A549 (cell line): ENCODE measurements around the gene ZFY. TPM values are rescaled to one million over a fixed set of nuclear protein-coding genes. Genes with fewer than 3 reads are reported as not detected.

Source experiments
- ATAC-seq, 2 experiments: fragments of 200-7000 bp in 1 of 2; fragments of >200 bp in 1 of 2; cut with Nextera tagmentation in 1 of 2; cut with Tn5 transposase in 1 of 2; 3 replicates each; pipeline versions ENCODE4 v1.8.0 to v1.9.1; 2018 to 2020; ENCODE audit warnings: mild to moderate bottlenecking in 1 of 2, moderate library complexity in 1 of 2
- CTCF ChIA-PET: fragments of 300-600 bp; sonication (Branson Sonifier 250); formaldehyde crosslinking; extraction: SDS; loops from one replicate; lab custom pipeline; 2021; ENCODE audit warnings: antibody characterized with exemption, inconsistent platforms; lab: Yijun Ruan, JAX
- POLR2A ChIA-PET: fragments of 350-600 bp; formaldehyde crosslinking; extraction: SDS; loops from one replicate; lab custom pipeline; 2021; ENCODE audit warnings: antibody characterized with exemption, inconsistent platforms; lab: Yijun Ruan, JAX
- DNase-seq, 2 experiments: peaks; one replicate each; pipeline versions ENCODE4 v3.0.0 to v3.0.0-alpha.2; 2011 to 2016; ENCODE audit warnings: low read depth in 1 of 2, low spot score in 1 of 2
- FAIRE-seq: peaks from 2 replicates; lab custom pipeline; 2011; peaks lifted over from hg19 to GRCh38; lab: Jason Lieb, UNC
- H3K27ac ChIP-seq, 2 experiments: fragments of >200 bp; sonication (Bioruptor Twin); formaldehyde crosslinking; 3 replicates each; pipeline ENCODE4 v1.5.1; 2016 to 2017
- H3K4me1 ChIP-seq: fragments of >200 bp; sonication (Bioruptor Twin); formaldehyde crosslinking; 3 replicates; pipeline ENCODE4 v1.6.1; 2016
- H3K4me2 ChIP-seq: fragments of >200 bp; sonication (Bioruptor Twin); formaldehyde crosslinking; 3 replicates; pipeline ENCODE4 v1.6.1; 2016
- H3K4me3 ChIP-seq: fragments of >200 bp; sonication (Bioruptor Twin); formaldehyde crosslinking; 3 replicates; pipeline ENCODE4 v1.5.1; 2016
- H3K9me3 ChIP-seq: fragments of >200 bp; sonication (Bioruptor Twin); formaldehyde crosslinking; 3 replicates; pipeline ENCODE4 v1.6.1; 2016
- CBX8 ChIP-seq: fragments of 200-600 bp; sonication (generic); IDR thresholded peaks from 2 replicates; pipeline ENCODE4 v1.6.1; 2016
- CHD2 ChIP-seq: fragments of 150-350 bp; IDR thresholded peaks from 2 replicates; pipeline ENCODE4 v1.6.1; 2014; ENCODE audit warnings: low read length; ENCODE audit not compliant: partially characterized antibody
- CTCF ChIP-seq: fragments of >200 bp; sonication (Bioruptor Twin); formaldehyde crosslinking; IDR thresholded peaks from 3 replicates; pipeline ENCODE4 v1.5.1; 2016
- EHF ChIP-seq: fragments of 250-450 bp; sonication (Bioruptor Pico); IDR thresholded peaks from 2 replicates; pipeline ENCODE4 v1.5.0; 2020; ENCODE audit warnings: mild to moderate bottlenecking
- EHMT2 ChIP-seq: fragments of 200-600 bp; sonication (generic); IDR thresholded peaks from 2 replicates; pipeline ENCODE4 v1.6.1; 2016; ENCODE audit warnings: antibody characterized with exemption, low read depth, mild to moderate bottlenecking, moderate library complexity
- FOSL2 ChIP-seq, 2 experiments: fragments of 450-650 bp in 1 of 2; fragments of >200 bp in 1 of 2; sonication (Bioruptor Twin) in 1 of 2; formaldehyde crosslinking; IDR thresholded peaks; 2 replicates each; pipeline versions ENCODE4 v1.5.0 to v1.6.1; 2016 to 2020; ENCODE audit warnings: mild to moderate bottlenecking in 1 of 2, moderate library complexity in 1 of 2
- GATA3 ChIP-seq: IDR thresholded peaks from 2 replicates; pipeline ENCODE4 v1.6.1; 2012; ENCODE audit warnings: borderline replicate concordance
- KDM1A ChIP-seq: fragments of 200-600 bp; sonication (generic); IDR thresholded peaks from 2 replicates; pipeline ENCODE4 v1.6.1; 2016; ENCODE audit warnings: low read depth, mild to moderate bottlenecking
- MAZ ChIP-seq: fragments of 150-350 bp; IDR thresholded peaks from 2 replicates; pipeline ENCODE4 v1.6.1; 2014; ENCODE audit warnings: antibody characterized with exemption, low read depth, low read length, borderline replicate concordance
- NPAS2 ChIP-seq: fragments of 250-450 bp; sonication (Bioruptor Pico); IDR thresholded peaks from 2 replicates; pipeline ENCODE4 v1.8.0; 2022; ENCODE audit warnings: mild to moderate bottlenecking, moderate library complexity, borderline replicate concordance
- RAD21 ChIP-seq, 2 experiments: fragments of >200 bp in 1 of 2; sonication (Bioruptor Twin) in 1 of 2; formaldehyde crosslinking in 1 of 2; IDR thresholded peaks in 1 of 2; conservative IDR thresholded peaks in 1 of 2; 2 replicates in 1 of 2; 3 replicates in 1 of 2; pipeline ENCODE4 v1.6.1; 2012 to 2018; ENCODE audit warnings: inconsistent platforms in 1 of 2
- RARB ChIP-seq: fragments of 250-450 bp; sonication (Bioruptor Pico); IDR thresholded peaks from 2 replicates; pipeline ENCODE4 v1.8.0; 2021; ENCODE audit warnings: mild to moderate bottlenecking, moderate library complexity
- RCOR1 ChIP-seq: fragments of 150-350 bp; IDR thresholded peaks from 2 replicates; pipeline ENCODE4 v1.6.1; 2014; ENCODE audit warnings: antibody characterized with exemption, low read length, low read depth
- SREBF2 ChIP-seq: fragments of 450-650 bp; IDR thresholded peaks from 2 replicates; pipeline ENCODE4 v1.6.1; 2014; ENCODE audit warnings: mild to moderate bottlenecking, moderate library complexity
- TFCP2L1 ChIP-seq: fragments of 250-450 bp; sonication (Bioruptor Pico); IDR thresholded peaks from 2 replicates; pipeline ENCODE4 v1.5.0; 2021; ENCODE audit warnings: mild to moderate bottlenecking
- TP53 ChIP-seq: fragments of 250-450 bp; sonication (Bioruptor Pico); IDR thresholded peaks from 2 replicates; pipeline ENCODE4 v1.5.0; 2021; ENCODE audit warnings: mild to moderate bottlenecking, moderate library complexity
- WGBS: methylation state at CpG from one replicate; pipeline ENCODE4 v1.1.6; 2017; ENCODE audit errors: missing lambda C conversion rate; 5-methylcytosine and 5-hydroxymethylcytosine counted together
- polyA plus RNA-seq, 4 experiments: library from polyadenylated mRNA; depleted of rRNA in 3 of 4; stranded (reverse); fragments of >200 nt; fragmentation: RNase III in 1 of 4; extraction: RNeasy Plus Mini Kit Qiagen cat#74134 plus additional on column Dnase treatment in 1 of 4; gene quantifications; 2 replicates in 3 of 4; 3 replicates in 1 of 4; pipeline ENCODE4 v1.2.3, GENCODE V29; 2011 to 2017
- TF ChIP-seq, protein P1 (sequence below): fragments of 250-450 bp; sonication (Bioruptor Pico); IDR thresholded peaks from 2 replicates; pipeline ENCODE4 v1.5.0; 2020; ENCODE audit warnings: low read depth, mild to moderate bottlenecking, moderate library complexity
- TF ChIP-seq, protein P2 (sequence below): IDR thresholded peaks from 2 replicates; pipeline ENCODE4 v1.6.1; 2012; ENCODE audit warnings: low read depth, borderline replicate concordance

Gene ZFY
- polyA plus RNA-seq, 2 of the 4 experiments (the other 2 are of a cell fraction) = 3.0 to 11.3 TPM

DNA sequence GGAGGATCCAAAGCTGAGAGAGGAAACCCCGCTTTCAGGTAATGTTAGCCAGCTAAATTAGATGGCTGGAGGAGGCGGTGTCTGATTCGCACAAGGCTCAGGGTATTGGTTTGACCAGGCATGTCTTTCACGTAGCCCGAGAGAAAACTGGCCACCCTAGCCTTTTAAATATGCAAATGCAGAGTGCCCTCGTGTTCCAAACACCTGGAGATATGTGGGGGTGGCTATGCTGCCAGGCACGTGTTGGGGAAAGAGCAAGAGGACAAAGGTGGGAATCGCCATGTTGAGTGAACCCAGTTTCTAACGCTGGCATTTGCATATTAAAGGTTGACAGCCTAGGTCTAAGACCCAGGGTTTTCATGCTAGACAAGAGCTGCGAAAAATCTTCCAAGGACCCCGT, 84.4 kb downstream of the ZFY start:
- 51% methylated on average over 11 of the region's 11 CpGs for WGBS
- ATAC-seq = no peak
- Histone ChIP-seq H3K4me2 (no peak overlapping the region), H3K9me3 (no peaks in the 10 kb centered on the region), H3K27ac (no peak overlapping the region), H3K4me3 (no peak overlapping the region), H3K4me1 (no peaks in the 10 kb centered on the region)
- ChIA-PET POLR2A (no interaction called here), CTCF (no interaction called here)
- no peak for DNase-seq
- TF ChIP-seq, protein P1, sequence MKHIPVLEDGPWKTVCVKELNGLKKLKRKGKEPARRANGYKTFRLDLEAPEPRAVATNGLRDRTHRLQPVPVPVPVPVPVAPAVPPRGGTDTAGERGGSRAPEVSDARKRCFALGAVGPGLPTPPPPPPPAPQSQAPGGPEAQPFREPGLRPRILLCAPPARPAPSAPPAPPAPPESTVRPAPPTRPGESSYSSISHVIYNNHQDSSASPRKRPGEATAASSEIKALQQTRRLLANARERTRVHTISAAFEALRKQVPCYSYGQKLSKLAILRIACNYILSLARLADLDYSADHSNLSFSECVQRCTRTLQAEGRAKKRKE (CRISPR knock-in tag) = no peak
- no peak for TF ChIP-seq GATA3
- no peak for TF ChIP-seq SREBF2
- no peak for TF ChIP-seq NPAS2 (CRISPR knock-in tag)
- TF ChIP-seq CHD2 = no peak
- TF ChIP-seq MAZ = no peak
- no peak for TF ChIP-seq RAD21 (conservative IDR thresholded peaks at IDR 0.05 in 1 of 2, IDR thresholded peaks at IDR 0.05 in 1 of 2)
- TF ChIP-seq RCOR1 = no peak
- TF ChIP-seq TFCP2L1 (CRISPR knock-in tag) = no peak
- no peak for TF ChIP-seq CTCF
- no peak for TF ChIP-seq EHMT2
- TF ChIP-seq, protein P2, sequence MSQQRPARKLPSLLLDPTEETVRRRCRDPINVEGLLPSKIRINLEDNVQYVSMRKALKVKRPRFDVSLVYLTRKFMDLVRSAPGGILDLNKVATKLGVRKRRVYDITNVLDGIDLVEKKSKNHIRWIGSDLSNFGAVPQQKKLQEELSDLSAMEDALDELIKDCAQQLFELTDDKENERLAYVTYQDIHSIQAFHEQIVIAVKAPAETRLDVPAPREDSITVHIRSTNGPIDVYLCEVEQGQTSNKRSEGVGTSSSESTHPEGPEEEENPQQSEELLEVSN = no peak
- no peak for FAIRE-seq

DNA sequence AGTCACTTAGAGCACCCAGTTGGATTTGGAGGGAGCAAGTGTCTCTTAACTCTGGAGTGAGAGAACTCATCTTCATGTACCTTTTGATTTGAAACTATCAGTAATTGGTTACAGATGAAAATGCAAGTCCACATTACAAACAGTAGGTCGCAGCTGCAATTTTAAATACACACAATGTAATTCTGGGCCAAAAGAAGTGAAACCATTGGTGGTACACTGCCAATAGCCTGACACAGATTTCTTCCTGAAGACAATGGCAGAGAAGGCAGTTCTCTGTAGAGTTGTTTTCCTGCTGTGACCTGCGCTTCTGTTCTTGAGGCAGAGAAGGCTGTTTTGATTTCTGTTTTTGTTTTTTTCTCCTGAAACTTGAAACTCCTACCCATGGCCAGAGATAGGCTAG, 86.0 kb downstream of the ZFY start:
- POLR2A ChIA-PET = no interaction called here
- H3K4me2 ChIP-seq = no peak overlapping the region
- H3K27ac ChIP-seq = no peak overlapping the region
- FAIRE-seq (no peak), DNase-seq (no peak), ATAC-seq (no peak)
- no peaks in the 10 kb centered on the region for H3K9me3 ChIP-seq
- H3K4me3 ChIP-seq = no peak overlapping the region
- CTCF ChIA-PET = no interaction called here
- TF ChIP-seq EHF (CRISPR knock-in tag) (no peak), EHMT2 (no peak)
- TF ChIP-seq, all 56 proteins: peak for 0
- H3K4me1 ChIP-seq = no peaks in the 10 kb centered on the region
- 44% methylated on average over 2 of the region's 2 CpGs for WGBS

- H3K4me1 ChIP-seq = no peaks in the 10 kb centered on the region
- ChIA-PET POLR2A (no interaction called here), CTCF (no interaction called here)
- no peak for FAIRE-seq
- no peak for DNase-seq
- no peaks in the 10 kb centered on the region for H3K9me3 ChIP-seq
- no peak overlapping the region for H3K4me3 ChIP-seq
- 17% methylated on average over 2 of the region's 2 CpGs for WGBS
- TF ChIP-seq, protein P1 (CRISPR knock-in tag) = no peak
- TF ChIP-seq FOSL2 (IDR thresholded peaks at IDR 0.05) (no peak), FOSL2 (CRISPR knock-in tag; IDR thresholded peaks at IDR 0.05) (no peak), TP53 (no peak)
- H3K4me2 ChIP-seq = no peak overlapping the region
- ATAC-seq = no peak
- H3K27ac ChIP-seq = no peak overlapping the region
Measured at GRCh38 chrY:3023606-3024005, 88.4 kb downstream of the ZFY start.

DNA sequence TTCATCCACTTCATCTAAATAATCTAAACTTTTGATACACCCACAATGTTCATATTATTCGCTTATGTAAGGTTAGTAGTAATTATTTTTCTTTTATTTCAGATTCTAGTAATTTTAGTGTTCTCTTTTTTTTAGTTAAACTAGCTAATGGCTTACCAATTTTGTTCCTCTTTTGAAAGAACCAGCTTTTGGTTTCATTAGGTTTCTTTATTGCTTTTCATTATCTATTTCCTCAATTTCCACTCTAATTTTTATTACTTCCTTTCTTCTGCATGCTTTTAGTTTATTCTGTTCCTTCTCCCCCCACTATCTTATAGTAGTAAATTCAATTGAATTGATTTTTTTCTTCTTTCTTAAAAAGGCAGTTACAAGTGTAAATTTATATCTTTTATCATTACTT, 90.2 kb downstream of the ZFY start:
- FAIRE-seq = no peak
- POLR2A ChIA-PET = no interaction called here
- no peak for TF ChIP-seq KDM1A
- TF ChIP-seq CBX8 = no peak
- no peak for TF ChIP-seq RARB
- TF ChIP-seq, all 56 proteins: peak for 0
- no peak overlapping the region for H3K27ac ChIP-seq
- 52% methylated on average over 1 of the region's 1 CpG for whole genome bisulfite sequencing
- DNase-seq = no peak
- no peak overlapping the region for H3K4me3 ChIP-seq
- ATAC-seq = no peak
- H3K4me1 ChIP-seq = no peaks in the 10 kb centered on the region
- no peak overlapping the region for H3K4me2 ChIP-seq
- H3K9me3 ChIP-seq = no peaks in the 10 kb centered on the region
- CTCF ChIA-PET = no interaction called here
